NCI-H1417 treated with DMSO at 0.1 percent for 48 hours (cell line): ENCODE data around the gene RSRC2.
"Not testable (repeated sequence)": the region's sequence is repeated elsewhere in the genome, so short reads cannot be mapped to it uniquely, and the experiment has no call there.

Experiments used
- DNase-seq: peaks from one replicate; lab custom pipeline; 2025; lab: John Stamatoyannopoulos, UW

Gene RSRC2, protein sequence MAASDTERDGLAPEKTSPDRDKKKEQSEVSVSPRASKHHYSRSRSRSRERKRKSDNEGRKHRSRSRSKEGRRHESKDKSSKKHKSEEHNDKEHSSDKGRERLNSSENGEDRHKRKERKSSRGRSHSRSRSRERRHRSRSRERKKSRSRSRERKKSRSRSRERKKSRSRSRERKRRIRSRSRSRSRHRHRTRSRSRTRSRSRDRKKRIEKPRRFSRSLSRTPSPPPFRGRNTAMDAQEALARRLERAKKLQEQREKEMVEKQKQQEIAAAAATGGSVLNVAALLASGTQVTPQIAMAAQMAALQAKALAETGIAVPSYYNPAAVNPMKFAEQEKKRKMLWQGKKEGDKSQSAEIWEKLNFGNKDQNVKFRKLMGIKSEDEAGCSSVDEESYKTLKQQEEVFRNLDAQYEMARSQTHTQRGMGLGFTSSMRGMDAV

DNA sequence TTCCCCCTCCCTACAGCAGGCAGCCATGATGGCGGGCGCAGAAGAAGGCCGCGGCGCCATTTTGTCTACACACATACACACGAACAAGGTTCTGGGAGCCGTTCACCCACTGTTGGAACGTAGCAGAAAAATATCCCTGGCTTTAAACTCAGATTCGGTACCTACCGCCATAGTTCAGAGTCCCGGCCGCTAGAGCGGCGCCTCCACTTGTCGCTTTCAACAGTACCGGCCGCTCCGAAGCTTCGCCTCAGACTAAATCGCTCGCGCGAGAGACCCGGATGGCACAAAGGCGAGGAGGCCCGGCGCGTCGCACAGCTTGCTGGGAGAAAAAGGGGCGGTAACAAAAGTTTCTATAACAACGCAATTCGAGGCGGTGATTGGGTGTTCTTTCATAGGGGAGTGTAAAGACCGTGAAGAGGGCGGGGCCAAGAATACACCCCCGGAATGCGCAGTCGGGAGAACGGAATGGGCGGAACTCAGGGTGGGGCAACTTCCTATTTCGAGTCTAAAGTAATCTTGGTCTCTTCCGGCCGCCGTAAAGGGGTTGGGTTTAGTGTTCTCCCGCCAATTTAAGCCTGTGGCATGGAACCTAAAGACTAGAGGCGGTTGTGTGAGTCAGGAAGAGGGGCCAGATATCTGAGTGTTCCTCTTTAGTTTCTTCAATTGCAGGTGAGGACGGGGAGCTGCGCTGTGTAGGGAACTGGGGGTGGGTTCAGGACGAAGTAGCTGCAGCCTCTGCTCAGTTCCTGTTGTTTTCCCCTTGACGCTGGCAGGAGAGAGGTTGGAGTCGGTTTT is at the start of gene RSRC2, which contains the start of gene KNTC1:
Gene RSRC2, minus strand, starts transcription at position 254 of the 795 bp plus-strand sequence. Its CDS starts 83 bp downstream, at position 171.
Gene KNTC1, plus strand, starts transcription at position 567 of the 795 bp plus-strand sequence. CDS start 2,815 bp downstream, outside the sequence.
- DNase-seq = peak; percentile 100

DNA sequence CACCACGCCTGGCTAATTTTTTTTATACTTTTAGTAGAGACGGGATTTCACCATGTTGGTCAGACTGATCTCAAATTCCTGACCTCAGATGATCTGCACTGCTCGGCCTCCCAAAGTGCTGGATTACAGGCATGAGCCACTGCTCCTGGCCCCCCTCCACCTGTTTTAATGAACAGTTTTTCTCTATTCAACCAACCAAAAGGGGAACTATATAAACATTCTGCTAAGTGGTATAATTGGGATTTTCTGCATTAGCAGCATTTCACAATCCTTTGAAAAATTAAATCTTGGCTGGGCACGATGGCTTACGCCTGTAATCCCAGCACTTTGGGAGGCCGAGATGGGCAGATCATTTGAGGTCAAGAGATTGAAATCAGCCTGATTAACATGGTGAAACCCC is 45.1 kb upstream of the RSRC2 start:
- DNase-seq = no peak

DNA sequence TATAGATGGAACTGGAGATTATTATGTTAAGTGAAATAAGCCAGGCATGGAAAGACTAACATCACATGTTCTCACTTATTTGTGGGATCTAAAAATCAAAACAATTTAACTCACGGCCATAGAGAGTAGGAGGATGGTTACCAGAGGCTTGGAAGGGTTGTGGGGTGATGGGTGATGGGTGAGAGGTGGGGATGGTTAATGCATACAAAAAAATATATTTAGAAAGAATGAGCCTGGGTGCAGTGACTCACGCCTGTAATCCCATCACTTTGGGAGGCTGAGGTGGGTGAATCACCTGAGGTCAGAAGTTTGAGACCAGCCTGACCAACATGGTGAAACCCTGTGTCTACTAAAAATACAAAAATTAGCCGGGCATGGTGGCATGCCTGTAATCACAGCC is 43.3 kb upstream of the RSRC2 start:
- not testable (repeated sequence) for DNase-seq

DNA sequence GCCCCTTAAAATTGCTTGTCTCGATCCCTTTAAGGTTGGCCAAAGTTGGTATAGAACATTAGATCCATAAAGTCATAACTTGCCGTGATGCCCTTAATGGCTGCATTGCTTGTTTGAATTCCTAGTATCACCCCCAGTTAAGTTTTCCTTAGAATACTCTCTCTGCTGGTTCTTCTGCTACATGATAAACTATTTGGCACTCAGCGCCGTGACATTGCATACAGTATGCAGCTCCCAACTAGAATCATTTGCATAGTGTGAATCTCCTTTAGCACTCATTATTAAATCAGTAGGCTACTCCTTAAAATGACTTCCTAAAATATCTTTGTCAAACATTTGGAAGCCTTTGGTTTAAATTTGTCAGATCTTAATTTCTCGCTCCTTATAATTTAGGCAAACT is 42.6 kb upstream of the RSRC2 start:
- DNase-seq = no peak

DNA sequence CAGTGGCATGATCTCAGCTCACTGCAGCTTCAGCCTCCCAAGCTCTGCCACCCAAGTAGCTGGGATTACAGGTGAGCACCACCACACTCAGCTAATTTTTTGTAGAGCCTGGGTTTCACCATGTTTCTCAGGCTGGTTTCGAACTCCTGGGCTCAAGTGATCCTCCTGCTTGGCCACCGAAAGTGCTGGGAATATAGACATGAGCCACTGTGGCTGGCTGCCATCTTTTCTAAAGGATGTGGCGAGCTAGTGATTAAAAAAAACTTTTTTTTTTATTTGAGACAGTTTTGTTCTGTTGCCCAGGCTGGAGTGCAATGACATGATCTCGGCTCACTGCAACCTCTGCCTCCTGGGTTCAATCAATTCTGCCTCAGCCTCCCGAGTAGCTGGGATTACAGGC is 40.1 kb upstream of the RSRC2 start:
- DNase-seq = not testable (repeated sequence)

DNA sequence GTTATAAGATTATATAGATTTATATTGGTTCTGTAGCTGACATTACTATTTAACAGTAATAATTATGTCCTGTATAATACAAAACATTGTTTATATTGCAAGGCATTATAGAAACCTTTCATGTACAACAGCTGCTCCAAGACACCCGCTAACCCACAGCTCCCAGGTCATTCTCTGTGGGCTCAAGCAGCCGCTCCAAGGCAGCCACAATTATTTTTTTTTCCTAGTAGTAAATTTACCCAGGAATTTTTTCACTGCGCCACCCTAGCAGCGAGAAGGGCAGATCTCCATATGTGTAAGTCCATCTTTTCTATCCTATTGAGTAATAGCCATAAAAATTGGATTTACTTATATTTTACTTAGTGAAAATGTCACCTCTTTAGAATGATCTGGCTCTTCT is 36.6 kb upstream of the RSRC2 start:
- no peak for DNase-seq

DNA sequence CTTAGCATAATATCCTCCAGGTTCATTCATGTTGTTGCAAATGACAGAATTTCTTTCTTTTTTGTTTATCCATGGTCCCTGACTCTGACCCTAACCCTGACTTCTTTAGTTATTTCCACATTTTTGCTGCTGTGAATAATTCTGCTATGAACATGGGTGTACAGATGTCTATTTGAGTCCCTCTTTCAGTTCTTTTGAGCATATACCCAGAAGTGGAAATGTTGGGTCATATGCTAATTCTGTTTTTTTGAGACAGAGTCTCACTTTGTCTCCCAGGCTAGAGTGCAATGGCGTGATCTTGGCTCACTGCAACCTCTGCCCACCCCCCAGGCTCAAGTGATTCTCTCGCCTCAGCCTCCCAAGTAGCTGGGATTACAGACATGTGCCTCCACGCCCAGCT is 33.4 kb upstream of the RSRC2 start:
- no peak for DNase-seq

DNA sequence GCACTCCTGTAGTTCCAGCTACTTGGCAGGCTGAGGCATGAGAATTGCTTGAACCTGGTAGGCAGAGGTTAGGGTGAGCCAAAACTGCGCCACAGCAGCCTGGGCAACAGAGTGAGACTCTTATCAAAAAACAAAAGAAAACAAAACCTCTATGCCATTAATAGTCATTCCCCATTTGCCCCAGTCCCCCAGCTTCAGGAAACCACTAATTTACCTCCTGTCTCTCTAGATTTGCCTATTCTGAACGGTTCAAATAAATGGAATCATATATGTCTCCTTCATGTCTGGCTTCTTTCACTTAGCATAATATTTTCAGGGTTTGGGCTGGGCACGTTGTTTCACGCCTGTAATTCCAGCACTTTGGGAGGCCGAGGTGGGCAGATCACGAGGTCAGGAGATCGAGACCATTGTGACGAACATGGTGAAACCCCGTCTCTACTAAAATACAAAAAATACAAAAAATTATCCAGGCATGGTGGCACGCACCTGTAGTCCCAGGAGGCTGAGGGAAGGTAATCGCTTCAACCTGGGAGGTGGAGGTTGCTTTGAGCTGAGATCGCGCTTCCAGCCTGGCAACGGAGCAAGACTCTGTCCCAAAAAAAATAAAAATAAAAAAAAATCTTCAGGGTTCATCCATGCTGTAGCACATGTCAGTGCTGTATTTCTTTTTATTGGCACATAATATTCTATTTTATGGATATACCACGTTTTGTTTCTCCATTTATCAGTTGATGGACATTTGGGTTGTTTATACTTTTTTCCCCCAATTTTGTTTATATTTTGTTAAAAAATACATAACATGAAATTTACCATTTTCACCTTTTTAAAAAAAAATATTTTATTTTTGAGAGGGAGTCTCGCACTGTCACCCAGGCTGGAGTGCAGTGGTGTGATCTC is 32.3 kb upstream of the RSRC2 start:
- DNase-seq = no peak

DNA sequence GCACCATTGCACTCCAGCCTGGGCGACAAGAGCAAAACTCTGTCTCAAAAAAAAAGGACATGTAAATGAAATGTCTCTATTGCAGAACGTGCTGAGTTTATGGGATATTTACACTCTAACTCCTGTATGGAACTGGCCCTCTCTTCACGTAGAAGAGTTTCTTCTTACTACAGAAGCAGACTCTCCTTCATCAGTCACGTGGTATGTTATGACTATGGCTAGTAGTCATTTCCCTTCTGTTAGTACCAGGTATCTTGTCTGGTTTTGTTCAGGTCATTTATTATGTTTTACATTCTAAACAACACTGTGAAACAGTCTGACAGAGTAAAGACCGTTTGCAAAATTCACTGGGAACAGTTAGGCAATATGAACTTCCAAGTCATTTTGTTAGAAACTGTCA is 20.6 kb upstream of the RSRC2 start:
- no peak for DNase-seq

DNA sequence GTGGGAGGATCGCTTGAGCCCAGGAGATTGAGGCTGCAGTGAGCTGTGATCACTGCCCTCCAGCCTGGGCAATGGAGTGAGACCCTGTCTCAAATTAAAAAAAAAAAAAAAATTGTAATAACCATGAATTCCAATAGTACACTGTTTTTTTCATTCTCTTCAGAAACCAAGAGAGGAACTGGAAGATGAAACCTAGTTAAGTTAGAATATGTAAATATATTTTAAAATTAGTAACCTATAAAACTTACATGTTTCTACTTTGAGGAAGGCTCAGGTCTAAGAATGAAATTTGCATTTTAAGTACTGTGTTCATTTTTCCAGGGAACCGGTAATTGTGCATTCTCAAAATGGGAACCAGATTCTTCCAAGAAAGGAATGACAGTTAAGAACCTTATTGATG is 19.1 kb upstream of the RSRC2 start:
- DNase-seq = no peak

DNA sequence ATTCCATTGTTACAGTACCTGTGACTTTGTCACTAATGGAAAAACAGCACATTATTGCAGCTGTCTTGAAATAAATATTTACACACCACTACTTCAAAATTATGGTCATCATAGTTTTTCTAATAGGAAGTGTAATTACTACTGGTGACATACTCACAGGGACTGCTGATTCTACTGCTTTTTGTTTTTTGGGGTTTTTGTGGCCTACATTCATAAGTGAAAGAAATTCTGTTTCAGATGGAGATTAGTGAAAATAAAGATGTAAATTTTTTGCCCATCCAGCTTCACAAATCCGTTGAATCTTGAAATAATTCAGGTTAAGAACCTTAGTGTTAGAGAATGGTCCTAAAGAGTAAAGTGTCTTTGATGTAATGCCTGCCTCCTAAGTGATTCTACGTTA is 17.8 kb upstream of the RSRC2 start:
- DNase-seq = no peak

DNA sequence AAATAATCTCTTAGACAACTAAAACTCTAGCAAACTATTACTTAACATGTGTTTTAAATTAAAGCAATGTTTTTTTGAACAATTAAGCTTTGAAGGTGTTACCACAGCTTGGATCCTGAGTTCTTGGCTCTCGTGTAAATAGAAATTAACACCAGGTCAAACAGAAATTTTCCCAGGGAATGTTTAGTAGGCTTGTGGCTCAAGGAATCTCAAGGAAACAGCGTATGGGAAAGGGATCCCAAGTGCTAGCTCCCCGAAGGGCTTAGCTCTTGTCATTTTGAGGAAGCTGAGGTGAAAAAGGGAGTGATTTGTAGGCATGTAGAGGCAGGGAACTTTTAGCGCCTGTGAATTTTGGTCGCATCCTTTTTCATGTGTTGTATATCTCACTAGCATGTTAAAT is 11.8 kb upstream of the RSRC2 start:
- DNase-seq = no peak

DNA sequence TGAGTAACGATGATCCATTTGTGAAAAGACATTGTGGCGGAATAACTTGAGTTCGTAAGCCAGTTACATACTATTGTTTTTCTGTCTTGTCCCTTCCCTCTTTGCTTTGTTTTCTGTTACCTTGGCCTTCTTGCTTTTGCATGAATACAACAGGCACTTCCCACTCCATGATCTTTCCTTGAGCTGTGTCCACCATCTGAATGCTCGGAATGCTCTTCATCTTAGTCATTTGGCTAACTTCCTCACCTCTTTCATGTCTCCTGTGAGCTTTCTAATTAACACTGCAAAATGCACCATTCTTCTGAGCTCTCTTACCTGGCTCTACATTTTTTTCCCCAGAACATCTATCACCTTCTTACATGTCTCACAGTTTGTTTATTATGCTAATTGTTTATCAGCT is 10.3 kb upstream of the RSRC2 start:
- no peak for DNase-seq

DNA sequence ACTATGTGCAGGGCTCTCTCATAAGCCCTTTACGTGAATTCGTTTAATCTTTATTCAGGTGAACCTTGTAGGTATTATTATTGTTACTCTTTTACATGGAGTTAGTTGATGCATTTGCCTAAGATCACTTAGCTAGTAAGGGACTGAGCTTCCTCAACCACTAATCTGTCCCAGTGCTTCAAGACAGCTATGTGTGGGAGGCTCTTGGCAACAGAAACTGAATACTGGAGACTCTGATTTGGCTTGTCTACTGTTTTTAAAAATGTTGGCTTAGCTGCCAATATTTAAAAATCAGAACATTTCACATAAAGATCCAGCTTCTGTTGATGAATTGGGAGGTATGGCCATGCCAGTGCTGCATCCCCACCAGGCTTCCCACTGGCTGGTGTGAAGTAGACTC is 7.1 kb upstream of the RSRC2 start:
- no peak for DNase-seq

DNA sequence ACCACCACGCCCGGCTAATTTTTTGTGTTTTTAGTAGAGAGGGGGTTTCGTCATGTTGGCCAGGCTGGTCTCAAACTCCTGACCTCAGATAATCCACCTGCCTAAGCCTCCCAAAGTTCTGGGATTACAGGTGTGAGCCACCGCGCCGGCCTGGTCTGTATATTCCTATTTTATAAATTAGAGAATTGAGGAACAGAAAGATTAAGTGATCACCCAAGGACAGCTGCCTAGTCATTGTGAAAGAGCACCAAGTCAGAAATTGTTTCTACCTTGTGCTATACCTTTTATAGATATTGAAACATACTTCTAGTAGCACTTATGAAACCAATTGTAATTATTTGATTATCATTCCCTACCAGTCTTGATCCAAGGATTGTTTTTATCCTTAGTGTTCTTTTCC is 2.3 kb upstream of the RSRC2 start:
- no peak for DNase-seq

DNA sequence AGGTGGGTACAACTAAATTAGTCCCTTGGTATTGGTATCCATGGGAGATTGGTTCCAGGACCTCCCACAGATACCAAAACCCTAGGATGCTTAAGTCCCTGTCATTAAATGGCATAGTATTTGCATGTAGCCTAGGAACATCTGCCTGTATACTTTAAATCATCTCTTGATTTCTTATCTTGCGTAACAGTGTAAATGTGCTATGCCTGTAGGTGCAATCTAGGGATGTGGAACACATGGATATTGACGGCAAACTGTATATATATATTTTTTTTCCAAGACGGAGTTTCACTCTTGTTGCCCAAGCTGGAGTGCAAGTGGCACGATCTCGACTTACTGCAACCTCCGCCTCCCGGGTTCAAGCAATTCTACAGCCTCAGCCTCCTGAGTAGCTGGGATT is 1.8 kb upstream of the RSRC2 start:
- DNase-seq = no peak

DNA sequence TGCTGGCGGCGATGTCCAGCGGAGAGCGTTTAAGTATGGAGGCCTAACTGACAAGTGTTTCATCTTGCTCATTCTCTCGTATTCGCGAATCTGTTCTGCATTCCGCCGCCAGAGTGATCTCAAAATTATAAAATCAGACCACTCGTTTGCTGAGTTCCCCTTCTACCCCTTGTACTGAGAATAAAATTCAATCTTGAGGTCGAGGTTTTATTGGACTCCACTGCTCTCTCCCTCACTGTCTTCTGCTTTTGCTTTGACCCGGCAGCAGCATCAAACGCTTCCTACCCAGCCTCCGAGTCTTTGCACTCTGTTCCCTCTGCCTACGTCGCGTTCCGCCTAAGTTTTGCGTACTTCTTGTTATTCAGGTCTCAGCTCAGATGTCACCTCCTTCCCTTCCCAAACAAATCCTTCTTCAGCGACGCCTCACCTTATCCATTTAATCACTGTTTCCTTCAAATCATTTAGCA is 775 bp upstream of the RSRC2 start:
- DNase-seq = peak; percentile 75

DNA sequence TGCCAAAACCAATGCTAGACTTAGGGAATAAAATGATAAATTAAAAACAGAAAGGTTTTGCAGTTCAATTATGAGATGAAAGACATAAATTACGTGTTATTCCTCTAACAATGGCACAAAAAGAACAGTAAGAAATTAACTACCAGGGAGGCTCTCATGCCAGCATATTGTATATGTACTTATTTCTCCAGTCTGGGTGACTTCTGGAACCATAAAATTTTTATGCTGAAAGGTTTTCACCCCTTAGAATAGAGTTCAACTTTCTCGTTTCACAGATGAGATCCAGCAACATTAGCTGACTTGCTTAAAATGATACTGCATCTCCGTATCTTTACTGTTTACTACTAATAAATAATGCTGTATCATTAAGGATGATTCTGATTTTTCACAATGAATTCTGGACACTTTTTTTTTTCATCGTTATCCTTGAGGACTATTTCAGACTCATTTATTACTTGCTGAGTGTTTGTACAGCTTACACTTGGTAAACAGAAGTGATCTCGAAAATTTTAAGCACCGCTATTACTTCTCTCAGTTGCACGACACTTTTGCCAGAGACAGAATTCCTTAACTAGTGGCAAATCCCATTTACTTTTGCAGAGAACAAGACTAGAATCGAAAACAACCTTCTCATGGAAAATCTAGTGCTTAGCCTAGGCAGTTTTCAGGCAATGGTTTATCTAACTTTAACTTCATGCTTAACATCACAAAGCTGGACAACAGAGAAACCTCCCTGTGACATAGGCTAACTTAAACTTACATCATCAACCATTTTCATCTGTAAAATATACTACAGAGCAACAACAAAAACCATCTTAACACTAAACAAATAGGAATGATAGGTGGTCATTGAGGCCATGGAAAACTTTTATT is 2.7 kb downstream of the RSRC2 start:
- no peak for DNase-seq

DNA sequence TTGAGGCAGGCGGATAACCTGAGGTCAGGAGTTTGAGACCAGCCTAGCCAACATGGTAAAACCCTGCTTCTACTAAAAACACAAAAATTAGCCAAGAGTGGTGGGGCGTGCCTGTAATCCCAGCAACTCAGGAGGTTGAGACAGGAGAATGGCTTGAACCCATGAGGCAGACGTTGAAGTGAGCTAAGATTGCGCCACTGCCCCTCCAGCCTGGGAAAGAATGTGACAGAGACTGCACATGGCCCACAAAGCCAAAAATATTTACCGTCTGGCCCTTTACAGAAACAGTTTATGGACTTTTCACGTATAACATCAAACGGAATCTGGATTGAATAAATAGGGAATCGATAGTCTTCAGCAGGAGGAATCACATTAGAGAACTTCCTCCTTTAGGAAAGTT is 3.5 kb downstream of the RSRC2 start:
- DNase-seq = no peak

DNA sequence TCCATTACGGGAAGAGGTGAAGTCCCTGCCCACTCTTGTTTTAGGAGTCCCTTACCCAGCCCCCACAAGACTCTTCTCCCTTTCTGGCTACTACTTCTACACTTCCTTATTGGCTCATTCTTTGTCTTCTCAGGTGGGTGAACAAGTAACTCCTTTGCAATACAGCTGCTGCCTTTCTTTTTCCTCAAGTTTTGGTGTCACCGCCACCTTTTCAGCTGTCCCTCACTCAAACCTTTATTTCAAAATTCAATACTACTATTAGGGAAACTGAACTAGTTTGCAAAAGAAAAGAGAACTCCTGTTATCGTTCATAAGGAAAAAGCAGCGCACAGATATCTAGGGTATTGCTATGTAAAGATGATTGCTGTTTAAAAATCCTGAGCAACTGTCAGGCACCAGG is 6.1 kb downstream of the RSRC2 start:
- no peak for DNase-seq

DNA sequence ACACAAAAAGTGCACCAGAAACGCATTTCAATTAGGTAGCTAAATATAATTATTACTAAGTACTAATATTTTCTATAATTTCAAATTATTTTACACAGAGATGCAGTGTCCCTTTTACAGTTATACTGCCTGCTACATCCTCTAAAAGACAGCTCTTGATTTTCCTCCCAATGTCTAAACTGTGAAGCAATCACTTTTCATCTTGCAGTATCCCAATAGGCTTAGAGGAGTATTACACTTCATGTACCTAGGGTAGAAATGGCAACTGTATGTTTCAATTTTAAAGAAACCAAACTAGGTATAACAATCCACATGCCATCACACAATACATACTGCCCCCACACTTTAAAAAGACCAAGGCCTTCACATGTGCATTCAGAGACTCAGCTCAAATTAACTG is 7.3 kb downstream of the RSRC2 start:
- no peak for DNase-seq
